GM19240 (cell line): Measurements from ENCODE around the gene PALD1.

Experiments used
- DNase-seq: peaks from one replicate; pipeline ENCODE4 v3.0.0; 2011; ENCODE audit warnings: low spot score; ENCODE audit not compliant: insufficient read length

The PALD1 gene

GRCh38 chr10:70504521-70505358 lies 26.2 kb downstream of the PALD1 start:
- no peak for DNase-seq

GRCh38 chr10:70505908-70506307 lies 27.3 kb downstream of the PALD1 start:
- no peak for DNase-seq

GRCh38 chr10:70507966-70508365 lies 29.4 kb downstream of the PALD1 start:
- no peak for DNase-seq

- DNase-seq: no peak
Observed at GRCh38 chr10:70508912-70509756, 30.6 kb downstream of the PALD1 start.

GRCh38 chr10:70509757-70510147 lies 31.2 kb downstream of the PALD1 start:
- no peak for DNase-seq

- DNase-seq: no peak
Observed at GRCh38 chr10:70510453-70510852, 31.9 kb downstream of the PALD1 start.

- no peak for DNase-seq
Observed at GRCh38 chr10:70510904-70511303, 32.3 kb downstream of the PALD1 start.

- no peak for DNase-seq
Observed at GRCh38 chr10:70512149-70512639, 33.6 kb downstream of the PALD1 start.

- peak; percentile 94 for DNase-seq
Observed at GRCh38 chr10:70513848-70514309, 35.3 kb downstream of the PALD1 start.

GRCh38 chr10:70514591-70514990 lies 36.0 kb downstream of the PALD1 start:
- no peak for DNase-seq

- DNase-seq: no peak
Observed at GRCh38 chr10:70515035-70515667, 36.6 kb downstream of the PALD1 start.

- DNase-seq: no peak
Observed at GRCh38 chr10:70518695-70519094, 40.1 kb downstream of the PALD1 start.

- DNase-seq: no peak
Observed at GRCh38 chr10:70523057-70523456, 44.5 kb downstream of the PALD1 start.

GRCh38 chr10:70523549-70523948 lies 45.0 kb downstream of the PALD1 start:
- DNase-seq: no peak

GRCh38 chr10:70528314-70528713 lies 49.7 kb downstream of the PALD1 start:
- no peak for DNase-seq

- DNase-seq: no peak
Observed at GRCh38 chr10:70528741-70529362, 50.3 kb downstream of the PALD1 start.

- DNase-seq: no peak
Observed at GRCh38 chr10:70529848-70530247, 51.3 kb downstream of the PALD1 start.

- no peak for DNase-seq
Observed at GRCh38 chr10:70530315-70530714, 51.7 kb downstream of the PALD1 start.

- DNase-seq: no peak
Observed at GRCh38 chr10:70532554-70533188, 54.1 kb downstream of the PALD1 start.

GRCh38 chr10:70533189-70533558 lies 54.6 kb downstream of the PALD1 start:
- no peak for DNase-seq

GRCh38 chr10:70534281-70534680 lies 55.7 kb downstream of the PALD1 start:
- DNase-seq: no peak
